GM21717 (cell line): ENCODE results near the gene LRRN1.
A peak's percentile ranks its signal among the peaks of the same experiment; 100 is the strongest.
"Not testable (repeated sequence)": the region's sequence is repeated elsewhere in the genome, so short reads cannot be mapped to it uniquely, and the experiment has no call there.

Experiments
- ATAC-seq: cut with Tn5 transposase; IDR thresholded peaks from one replicate; pipeline ENCODE4 v1.9.1; 2021; ENCODE audit warnings: mild to moderate bottlenecking, moderate library complexity; ENCODE audit not compliant: unreplicated experiment

Gene LRRN1

GRCh38 chr3:3806856-3807255 lies 7.6 kb downstream of the LRRN1 start:
- no peak for ATAC-seq

DNA sequence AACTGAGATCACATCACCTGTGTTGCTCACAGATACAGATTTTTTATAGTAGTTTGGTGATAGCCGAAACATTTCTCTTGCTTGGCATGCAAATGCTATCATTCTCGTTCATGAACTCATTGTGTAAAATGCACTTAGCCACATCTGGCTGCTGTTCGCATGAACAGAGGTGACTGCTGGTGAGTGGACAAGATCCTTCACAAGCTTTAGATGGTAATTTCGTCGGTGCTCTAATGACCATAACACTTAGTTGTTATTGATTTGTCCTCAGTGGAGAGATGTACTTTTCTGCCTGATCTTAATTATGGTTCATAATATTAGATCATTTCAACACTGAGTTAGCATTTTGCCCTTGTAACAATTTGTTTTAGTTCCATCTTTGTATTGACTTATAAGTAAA lies 13.8 kb downstream of the LRRN1 start:
- no peak for ATAC-seq

- ATAC-seq = no peak
These were observed 16.0 kb downstream of the LRRN1 start for GRCh38 chr3:3815206-3815605.

DNA sequence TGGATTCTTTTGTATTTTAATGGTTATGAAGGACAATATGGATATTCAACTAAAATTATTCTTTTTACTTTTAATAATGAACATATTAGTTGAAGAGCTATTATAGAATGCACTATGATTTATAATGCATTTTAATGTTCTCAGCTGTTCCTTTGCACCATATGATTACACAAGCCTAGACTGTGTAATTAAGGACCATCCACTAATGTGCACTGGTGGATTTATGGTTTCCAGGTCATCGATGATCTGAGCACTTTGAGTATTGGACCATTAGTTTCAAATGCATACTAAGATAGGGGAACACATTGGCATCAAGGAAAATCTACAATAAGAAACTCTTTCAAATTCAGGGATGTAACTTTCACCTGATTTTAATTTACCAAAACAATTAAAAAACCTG lies 16.8 kb downstream of the LRRN1 start:
- no peak for ATAC-seq

- ATAC-seq = no peak
These were observed 18.6 kb downstream of the LRRN1 start for GRCh38 chr3:3817865-3818264.

GRCh38 chr3:3821777-3822176 lies 22.5 kb downstream of the LRRN1 start:
- ATAC-seq = no peak

DNA sequence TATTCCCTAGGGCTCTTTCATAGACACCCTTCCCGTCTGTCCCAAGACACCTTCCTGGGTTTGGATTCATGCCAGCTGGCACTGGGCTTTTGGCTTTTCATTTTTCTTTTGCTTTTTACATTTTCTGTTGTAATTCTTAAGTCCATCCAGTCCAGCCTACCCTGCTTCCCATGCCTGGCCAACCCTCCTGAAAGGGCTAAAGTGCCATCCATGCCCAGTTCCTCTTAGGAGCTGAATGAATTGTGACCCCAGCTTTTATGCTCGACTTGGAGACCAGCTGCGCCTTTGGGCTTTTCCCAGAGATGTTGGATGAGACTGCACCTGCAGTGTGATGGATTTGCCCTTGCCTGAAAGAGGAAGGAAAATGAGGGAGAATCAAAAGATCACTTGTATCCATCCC lies 25.8 kb downstream of the LRRN1 start:
- ATAC-seq = no peak

GRCh38 chr3:3826521-3826920 lies 27.3 kb downstream of the LRRN1 start:
- ATAC-seq = no peak

GRCh38 chr3:3827111-3827510 lies 27.9 kb downstream of the LRRN1 start:
- no peak for ATAC-seq

DNA sequence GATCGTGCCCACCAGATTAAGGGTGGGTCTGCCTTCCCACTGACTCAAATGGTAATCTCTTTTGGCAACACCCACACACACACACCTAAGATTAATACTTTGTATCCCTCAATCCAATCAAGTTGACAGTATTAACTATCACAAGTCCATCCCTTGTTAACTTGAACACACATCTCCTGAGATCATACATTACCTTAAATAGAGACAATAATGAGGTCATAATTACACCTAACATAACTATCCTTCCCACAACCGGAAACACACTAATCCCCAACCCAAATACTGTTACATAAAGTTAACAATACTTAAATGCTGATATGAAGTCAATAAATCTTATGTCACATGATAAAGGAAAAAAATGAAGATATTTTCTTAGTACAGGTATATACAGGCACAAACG lies 29.2 kb downstream of the LRRN1 start:
- ATAC-seq = not testable (repeated sequence)

DNA sequence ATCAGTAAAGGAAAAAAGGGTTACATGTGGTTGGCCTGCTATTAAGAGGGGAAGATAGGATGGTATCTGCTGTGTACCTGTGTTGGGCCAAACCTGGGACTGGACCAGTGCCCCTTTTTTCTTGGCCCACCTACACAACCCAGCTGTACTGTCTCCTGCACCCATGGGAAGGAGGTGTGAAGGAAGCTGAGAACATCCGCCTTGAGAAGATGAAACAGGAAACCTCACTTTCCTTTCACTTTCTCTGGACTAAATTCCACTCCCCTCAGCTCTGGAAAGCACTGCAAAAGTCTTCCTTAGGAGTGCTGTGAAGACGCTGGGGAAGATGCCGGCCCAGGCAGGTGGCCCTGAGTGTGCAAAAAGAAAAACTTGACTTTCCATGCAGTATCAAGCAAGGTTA lies 37.6 kb downstream of the LRRN1 start:
- ATAC-seq = no peak

DNA sequence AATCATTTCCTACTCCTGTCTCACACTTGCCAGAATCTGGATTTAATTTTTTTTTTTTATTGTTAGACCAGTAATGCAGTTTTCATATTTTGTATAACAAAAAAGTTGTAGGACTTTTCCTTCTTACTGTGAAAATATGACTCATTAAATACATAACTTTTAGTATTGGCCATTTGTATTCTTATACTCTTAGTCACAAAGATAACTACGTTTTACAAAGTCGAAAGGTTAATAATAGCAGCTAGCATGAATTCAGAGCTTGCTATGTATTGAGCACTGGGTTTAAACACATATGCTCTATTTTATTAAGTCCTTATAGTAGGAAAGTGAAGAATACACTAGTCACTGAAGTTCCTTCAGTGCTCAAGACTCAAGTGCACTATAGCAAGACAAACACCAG lies 43.1 kb downstream of the LRRN1 start:
- no peak for ATAC-seq

DNA sequence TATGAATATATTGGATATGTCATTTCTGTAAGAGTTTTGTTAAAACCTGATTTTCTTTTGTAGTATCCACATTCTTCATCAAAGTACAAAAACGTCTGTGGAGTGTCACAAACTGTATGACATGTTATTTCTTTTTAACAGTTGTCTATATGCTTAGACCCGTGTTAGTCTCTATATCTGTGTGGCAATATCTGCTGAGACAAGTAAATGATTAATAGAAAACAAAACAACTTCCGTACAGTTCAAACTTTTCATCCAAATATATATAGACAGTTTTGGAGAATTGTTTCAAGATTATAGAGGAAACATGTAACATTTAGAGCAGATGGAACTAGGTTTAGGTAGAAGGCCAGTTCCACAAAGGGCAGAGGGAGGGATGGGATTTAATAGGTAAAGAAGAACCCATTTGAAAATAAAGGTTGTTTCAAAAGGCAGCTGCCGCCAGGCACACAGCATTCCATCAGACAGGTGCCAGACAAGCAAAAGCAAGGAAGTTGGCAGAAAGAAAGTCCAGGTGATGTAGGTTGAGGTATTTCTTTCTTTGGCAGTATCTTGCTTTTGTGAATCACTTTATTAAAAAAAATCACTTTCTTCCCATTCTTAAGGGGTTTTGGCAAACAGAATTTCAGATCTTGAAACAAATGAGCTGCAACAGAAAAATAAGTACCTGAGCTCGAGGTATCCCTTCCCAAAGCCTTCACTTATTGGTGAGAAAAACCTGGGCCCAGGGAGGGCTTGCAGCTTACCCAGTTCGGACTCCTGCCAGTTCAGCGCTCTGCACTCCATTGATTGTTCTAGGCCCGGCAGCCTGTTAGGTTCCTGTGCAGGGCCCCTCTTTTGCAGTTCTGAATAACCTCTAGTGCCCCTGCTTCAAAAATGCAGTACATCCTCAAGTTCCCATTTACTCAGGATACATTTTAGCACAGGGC lies 49.0 kb downstream of the LRRN1 start:
- ATAC-seq = no peak

- ATAC-seq = no peak
These were observed 49.7 kb downstream of the LRRN1 start for GRCh38 chr3:3848923-3849275.

DNA sequence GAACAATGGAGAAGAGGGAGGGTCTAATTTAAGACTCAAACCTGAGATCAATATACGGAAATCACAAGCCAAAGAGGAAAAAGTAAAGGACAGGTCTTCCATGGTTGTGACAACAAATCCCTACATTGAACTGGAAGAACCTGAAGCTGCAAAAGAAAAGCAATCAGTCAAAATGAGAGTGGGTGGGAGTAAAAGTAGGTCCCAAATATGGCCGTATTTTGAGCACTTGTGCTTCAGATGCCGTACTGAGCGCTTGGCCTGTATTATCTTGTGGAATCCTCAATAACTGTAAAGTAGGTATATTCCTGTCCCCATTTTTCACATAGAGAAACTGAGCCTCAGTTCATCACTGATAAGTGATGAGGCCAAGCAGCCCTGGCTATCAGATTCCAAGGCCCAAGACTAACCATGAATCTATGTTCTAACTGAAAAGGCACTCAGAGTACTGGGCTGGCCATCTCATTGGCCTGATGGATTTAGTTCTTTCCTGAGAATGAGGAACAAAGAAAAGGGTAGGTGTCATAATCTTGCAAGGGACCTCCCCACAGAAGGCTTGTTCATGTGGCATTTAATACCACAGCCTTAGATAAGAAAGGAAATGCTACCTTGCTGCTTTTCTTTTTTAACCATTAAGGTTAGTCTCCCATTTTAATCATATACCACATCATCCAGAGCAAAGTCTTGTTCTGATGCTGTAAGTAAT lies 52.5 kb downstream of the LRRN1 start:
- ATAC-seq = peak; percentile 96

DNA sequence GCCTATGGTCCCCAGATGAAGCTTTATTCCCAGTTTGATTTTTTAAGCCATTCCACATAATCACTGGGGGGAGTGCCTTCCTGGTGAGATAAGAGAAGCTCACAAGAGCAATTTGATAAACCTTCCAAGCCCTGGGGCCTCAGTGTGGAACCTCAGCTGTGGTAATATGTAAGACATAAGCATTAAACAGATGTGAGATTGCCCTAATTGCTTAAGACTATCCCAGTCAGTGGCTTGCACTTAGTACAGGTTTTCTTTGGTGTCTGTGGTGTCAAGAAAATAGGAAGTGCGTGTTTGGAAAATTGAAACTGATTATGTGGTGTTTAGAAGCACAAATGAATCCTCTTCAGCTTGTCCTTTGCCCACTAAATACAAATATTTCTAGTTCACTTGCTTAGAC lies 54.3 kb downstream of the LRRN1 start:
- ATAC-seq = no peak

DNA sequence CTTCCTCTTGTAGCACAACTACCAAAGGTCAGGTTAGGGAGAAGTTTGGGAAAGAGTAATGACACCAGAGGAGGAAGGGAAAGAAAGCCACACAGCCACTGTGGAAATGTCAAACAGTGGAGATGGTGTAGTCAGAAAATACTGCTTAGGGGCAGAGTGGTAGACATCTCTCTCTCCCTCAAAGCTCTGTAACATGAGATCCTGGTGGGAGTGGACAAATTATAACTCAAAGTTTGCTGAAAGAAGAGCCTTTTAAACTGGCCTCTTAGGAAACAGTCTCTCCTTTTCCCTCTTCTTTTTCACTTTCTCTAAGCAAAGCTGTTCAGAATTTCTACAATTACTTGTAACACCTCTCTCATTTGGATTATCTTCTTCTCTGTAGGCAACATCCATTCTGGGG lies 55.8 kb downstream of the LRRN1 start:
- no peak for ATAC-seq

DNA sequence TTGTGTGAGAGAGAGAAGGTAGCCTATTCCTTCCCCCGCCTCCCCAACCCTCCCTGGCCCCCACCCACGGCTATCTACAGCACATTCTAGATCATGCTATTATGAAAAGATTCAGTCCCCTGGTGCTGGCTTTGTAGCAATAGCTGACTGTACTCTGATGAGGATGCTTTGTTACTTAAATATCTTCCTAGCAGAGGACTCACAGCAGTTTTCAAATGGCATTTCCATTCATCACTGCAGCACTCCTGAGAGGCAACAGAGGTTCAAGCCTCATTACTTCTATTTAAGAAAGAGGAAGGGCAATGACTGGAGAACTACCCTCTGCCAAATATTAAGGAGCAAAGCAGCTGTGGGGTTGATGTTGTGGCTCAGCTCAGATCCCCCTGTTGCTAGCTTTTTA lies 61.0 kb downstream of the LRRN1 start:
- ATAC-seq = no peak

- ATAC-seq = no peak
These were observed 63.3 kb downstream of the LRRN1 start for GRCh38 chr3:3862534-3862933.

DNA sequence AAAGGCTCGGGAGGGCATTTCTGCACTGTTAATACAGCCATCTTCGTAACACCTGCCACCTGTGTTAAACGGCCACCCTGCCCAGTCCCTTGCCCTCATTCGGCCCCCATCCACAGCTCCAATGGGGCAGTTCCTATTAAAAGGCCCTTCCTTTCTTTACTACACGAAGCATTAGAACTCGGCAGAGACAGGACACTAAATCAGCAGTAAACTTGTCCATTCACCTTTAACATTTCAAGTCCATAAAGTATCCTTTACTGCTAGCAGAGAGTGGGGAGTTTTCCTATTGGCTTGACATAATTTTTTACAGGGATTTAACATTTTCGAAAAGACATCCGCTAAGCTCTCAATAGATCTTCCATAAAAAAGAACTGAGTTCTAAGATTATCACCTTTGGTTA lies 76.3 kb downstream of the LRRN1 start:
- no peak for ATAC-seq

DNA sequence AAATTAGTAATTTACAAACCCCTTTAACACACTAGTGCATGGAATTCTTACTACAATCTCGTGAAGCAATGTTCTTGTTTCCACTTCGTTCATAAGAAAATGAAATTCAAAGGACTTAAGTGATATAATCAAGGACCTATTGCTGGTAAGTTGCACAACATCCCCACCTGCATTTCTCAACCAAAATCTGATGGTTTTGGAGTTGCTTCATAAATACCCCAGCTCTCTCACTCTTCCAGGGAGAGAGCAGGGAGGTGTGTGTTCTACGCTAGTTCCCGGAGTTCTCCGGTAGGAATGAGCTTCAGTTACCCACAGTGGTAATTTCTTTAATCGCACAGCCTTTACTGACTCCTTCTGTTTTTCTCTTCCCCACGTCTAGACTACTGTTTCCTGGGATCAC lies 81.8 kb downstream of the LRRN1 start:
- ATAC-seq = no peak

GRCh38 chr3:3887311-3887710 lies 88.1 kb downstream of the LRRN1 start:
- not testable (repeated sequence) for ATAC-seq
